DOHH2 (cell line): Measurements from ENCODE around the gene BRI3BP.

Experiments used
- H3F3A ChIP-seq: fragments of 200-600 bp; sonication (generic), shearing (Covaris generic); 2 replicates; pipeline ENCODE4 v1.6.0; 2016; ENCODE audit warnings: antibody characterized with exemption, mild to moderate bottlenecking; ENCODE audit not compliant: control insufficient read depth, insufficient read depth
- H3K27ac ChIP-seq: fragments of 200-600 bp; sonication (generic); 2 replicates; pipeline ENCODE4 v1.5.1; 2014; ENCODE audit warnings: low read depth, mild to moderate bottlenecking, low read length, moderate library complexity
- H3K27me3 ChIP-seq: fragments of 200-600 bp; sonication (generic); 2 replicates; pipeline ENCODE4 v1.6.1; 2014; ENCODE audit warnings: mild to moderate bottlenecking, low read length, mixed read lengths; ENCODE audit not compliant: control insufficient read depth
- H3K36me3 ChIP-seq: fragments of 200-600 bp; sonication (generic); 2 replicates; pipeline ENCODE4 v1.6.1; 2014; ENCODE audit warnings: mild to moderate bottlenecking, low read length, moderate library complexity, mixed read lengths; ENCODE audit not compliant: control insufficient read depth
- H3K4me1 ChIP-seq: fragments of 200-600 bp; sonication (generic); 2 replicates; pipeline ENCODE4 v1.6.1; 2014; ENCODE audit warnings: mild to moderate bottlenecking, low read length, mixed read lengths; ENCODE audit not compliant: control insufficient read depth
- H3K4me2 ChIP-seq: fragments of 200-600 bp; sonication (generic); 2 replicates; pipeline ENCODE4 v1.6.0; 2014; ENCODE audit warnings: mild to moderate bottlenecking, low read length, moderate library complexity
- H3K4me3 ChIP-seq: fragments of 200-600 bp; sonication (generic); 2 replicates; pipeline ENCODE4 v1.5.1; 2014; ENCODE audit warnings: mild to moderate bottlenecking, low read length, mixed read lengths
- H3K79me2 ChIP-seq: fragments of 200-600 bp; sonication (generic); 2 replicates; pipeline ENCODE4 v1.6.1; 2014; ENCODE audit warnings: mild to moderate bottlenecking, low read length, mixed read lengths; ENCODE audit not compliant: control insufficient read depth
- H3K9me2 ChIP-seq: fragments of 200-600 bp; sonication (generic); replicated peaks from 2 replicates; pipeline ENCODE4 v1.6.1; 2014; ENCODE audit warnings: mild to moderate bottlenecking, low read length, mixed read lengths; ENCODE audit not compliant: control insufficient read depth
- H3K9me3 ChIP-seq: fragments of 200-600 bp; sonication (generic); 2 replicates; pipeline ENCODE4 v1.6.1; 2014; ENCODE audit warnings: antibody characterized with exemption, low read length, mixed read lengths; ENCODE audit not compliant: control insufficient read depth, insufficient read depth
- H4K20me1 ChIP-seq: fragments of 200-600 bp; sonication (generic); 2 replicates; pipeline ENCODE4 v1.6.0; 2014; ENCODE audit warnings: low read depth, mild to moderate bottlenecking, antibody characterized with exemption, low read length, moderate library complexity; ENCODE audit not compliant: control insufficient read depth, insufficient read depth
- EZH2phosphoT487 ChIP-seq: fragments of 200-600 bp; sonication (generic); IDR thresholded peaks from 2 replicates; pipeline ENCODE4 v1.6.1; 2017; ENCODE audit warnings: borderline replicate concordance, mild to moderate bottlenecking, antibody characterized with exemption, low read length, moderate library complexity, mixed read lengths
- TF ChIP-seq, protein P1 (sequence below): fragments of 200-600 bp; sonication (generic); IDR thresholded peaks from one replicate; pipeline ENCODE4 v1.5.1; 2014; ENCODE audit warnings: antibody characterized with exemption, mild to moderate bottlenecking, low read depth, low read length; ENCODE audit not compliant: poor library complexity, severe bottlenecking

The BRI3BP gene

DNA sequence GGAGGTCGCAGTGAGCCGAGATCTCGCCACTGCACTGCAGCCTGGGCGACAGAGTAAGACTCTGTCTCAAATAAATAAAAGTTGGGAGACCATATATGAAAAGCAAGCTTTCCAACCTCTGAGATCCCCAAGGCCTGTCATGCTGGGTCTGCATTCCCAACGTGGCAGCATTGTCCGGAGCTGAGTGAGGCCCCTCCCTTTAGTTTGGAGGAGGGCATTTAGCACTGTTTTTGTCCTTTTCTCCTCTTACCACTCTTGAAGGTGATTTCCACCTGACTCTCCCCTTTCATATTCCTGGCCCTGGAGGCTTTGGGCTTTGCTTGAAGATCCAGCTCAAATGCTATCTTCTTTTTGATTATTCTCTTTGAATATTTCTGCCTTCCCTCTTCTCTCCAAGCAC, 74.9 kb downstream of the BRI3BP start:
- peaks cover 37% of the 10 kb centered on the region for H3K79me2 ChIP-seq
- TF ChIP-seq, protein P1, sequence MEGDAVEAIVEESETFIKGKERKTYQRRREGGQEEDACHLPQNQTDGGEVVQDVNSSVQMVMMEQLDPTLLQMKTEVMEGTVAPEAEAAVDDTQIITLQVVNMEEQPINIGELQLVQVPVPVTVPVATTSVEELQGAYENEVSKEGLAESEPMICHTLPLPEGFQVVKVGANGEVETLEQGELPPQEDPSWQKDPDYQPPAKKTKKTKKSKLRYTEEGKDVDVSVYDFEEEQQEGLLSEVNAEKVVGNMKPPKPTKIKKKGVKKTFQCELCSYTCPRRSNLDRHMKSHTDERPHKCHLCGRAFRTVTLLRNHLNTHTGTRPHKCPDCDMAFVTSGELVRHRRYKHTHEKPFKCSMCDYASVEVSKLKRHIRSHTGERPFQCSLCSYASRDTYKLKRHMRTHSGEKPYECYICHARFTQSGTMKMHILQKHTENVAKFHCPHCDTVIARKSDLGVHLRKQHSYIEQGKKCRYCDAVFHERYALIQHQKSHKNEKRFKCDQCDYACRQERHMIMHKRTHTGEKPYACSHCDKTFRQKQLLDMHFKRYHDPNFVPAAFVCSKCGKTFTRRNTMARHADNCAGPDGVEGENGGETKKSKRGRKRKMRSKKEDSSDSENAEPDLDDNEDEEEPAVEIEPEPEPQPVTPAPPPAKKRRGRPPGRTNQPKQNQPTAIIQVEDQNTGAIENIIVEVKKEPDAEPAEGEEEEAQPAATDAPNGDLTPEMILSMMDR, result no peak
- no peak for TF ChIP-seq EZH2phosphoT487

DNA sequence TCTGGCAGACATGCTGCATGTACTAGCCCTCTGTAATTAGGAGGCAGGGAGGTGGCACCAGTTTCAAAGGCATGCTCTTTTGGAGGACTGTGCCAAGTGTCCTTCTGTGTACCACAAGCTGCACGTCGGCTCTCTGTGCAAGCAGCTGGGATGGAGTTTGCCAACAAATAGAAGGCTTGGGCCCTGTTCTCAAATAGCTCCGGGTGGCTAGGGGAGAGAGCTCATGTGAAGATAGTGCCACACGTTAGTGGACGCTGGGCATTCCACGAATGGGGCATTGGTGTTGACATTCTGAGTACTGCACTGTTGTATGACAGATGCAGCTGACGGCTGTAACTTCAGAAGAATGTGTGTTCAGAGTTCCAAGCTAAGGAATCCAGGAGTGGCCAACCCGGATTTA, 76.2 kb downstream of the BRI3BP start:
- no peaks in the 10 kb centered on the region for H3F3A ChIP-seq
- no peaks in the 10 kb centered on the region for H3K9me3 ChIP-seq
- H3K79me2 ChIP-seq, result peaks cover 42% of the 10 kb centered on the region
- peaks cover 14% of the 10 kb centered on the region for H3K36me3 ChIP-seq
- peaks cover 31% of the 10 kb centered on the region for H3K4me1 ChIP-seq
- H3K4me3 ChIP-seq, result no peak overlapping the region
- no peaks in the 10 kb centered on the region for H3K9me2 ChIP-seq
- 0 out of 2 replicates have a peak, but pooled peaks cover 3% of the 10 kb centered on the region for H4K20me1 ChIP-seq
- no peak for TF ChIP-seq EZH2phosphoT487
- TF ChIP-seq, protein P1, result no peak
- no peak overlapping the region for H3K4me2 ChIP-seq
- no peak overlapping the region for H3K27ac ChIP-seq
- H3K27me3 ChIP-seq, result no peaks in the 10 kb centered on the region

More for the DNA sequence above, 74.9 kb downstream of the BRI3BP start:
- Histone ChIP-seq H3K9me2 (no peaks in the 10 kb centered on the region), H3K4me3 (no peak overlapping the region), H3K4me2 (no peak overlapping the region), H3K4me1 (peaks cover 34% of the 10 kb centered on the region), H3K36me3 (peaks cover 9% of the 10 kb centered on the region; the same call in 1 of the 2 replicates), H3K27me3 (no peaks in the 10 kb centered on the region), H4K20me1 (0 out of 2 replicates have a peak, but pooled peaks cover 3% of the 10 kb centered on the region), H3F3A (no peaks in the 10 kb centered on the region), H3K9me3 (no peaks in the 10 kb centered on the region), H3K27ac (no peak overlapping the region)

DNA sequence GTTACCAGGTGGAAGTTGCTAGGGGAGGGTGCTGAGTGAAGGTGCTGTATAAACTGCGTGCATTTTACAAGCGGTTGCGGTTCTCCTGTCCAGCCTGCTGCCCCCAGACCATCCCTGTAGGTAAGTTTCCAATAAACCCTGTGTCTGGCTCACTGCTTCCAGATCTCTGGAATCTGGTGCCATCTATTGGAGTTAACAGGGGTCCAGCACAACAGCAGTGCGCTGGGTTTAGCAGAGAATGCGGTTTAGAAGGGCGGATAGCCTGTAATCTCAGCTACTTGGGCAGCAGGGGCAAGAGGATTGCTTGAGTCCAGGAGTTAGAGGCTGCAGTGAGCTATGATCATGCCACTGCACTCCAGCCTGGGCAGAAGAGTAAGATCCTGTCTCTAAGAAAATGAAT, 76.7 kb downstream of the BRI3BP start:
- peaks cover 42% of the 10 kb centered on the region for H3K79me2 ChIP-seq
- no peak overlapping the region for H3K4me3 ChIP-seq
- peaks cover 14% of the 10 kb centered on the region for H3K36me3 ChIP-seq
- peaks cover 27% of the 10 kb centered on the region for H3K4me1 ChIP-seq
- no peak for TF ChIP-seq EZH2phosphoT487
- TF ChIP-seq, protein P1, result no peak
- H3K27ac ChIP-seq, result no peak overlapping the region
- H3K27me3 ChIP-seq, result no peaks in the 10 kb centered on the region
- H4K20me1 ChIP-seq, result 0 out of 2 replicates have a peak, but pooled peaks cover 3% of the 10 kb centered on the region
- H3F3A ChIP-seq, result no peaks in the 10 kb centered on the region
- H3K4me2 ChIP-seq, result no peak overlapping the region
- no peaks in the 10 kb centered on the region for H3K9me3 ChIP-seq
- H3K9me2 ChIP-seq, result no peaks in the 10 kb centered on the region
